Medulla oblongata (tissue), 1 donor: ENCODE data around the gene BCL2A1.
"Not testable (repeated sequence)": the region's sequence is repeated elsewhere in the genome, so short reads cannot be mapped to it uniquely, and the experiment has no call there.

ENCODE experiments used
- DNase-seq: peaks from one replicate; pipeline ENCODE4 v3.0.0-alpha.2; 2015; ENCODE audit errors: extremely low spot score

The BCL2A1 gene

DNA sequence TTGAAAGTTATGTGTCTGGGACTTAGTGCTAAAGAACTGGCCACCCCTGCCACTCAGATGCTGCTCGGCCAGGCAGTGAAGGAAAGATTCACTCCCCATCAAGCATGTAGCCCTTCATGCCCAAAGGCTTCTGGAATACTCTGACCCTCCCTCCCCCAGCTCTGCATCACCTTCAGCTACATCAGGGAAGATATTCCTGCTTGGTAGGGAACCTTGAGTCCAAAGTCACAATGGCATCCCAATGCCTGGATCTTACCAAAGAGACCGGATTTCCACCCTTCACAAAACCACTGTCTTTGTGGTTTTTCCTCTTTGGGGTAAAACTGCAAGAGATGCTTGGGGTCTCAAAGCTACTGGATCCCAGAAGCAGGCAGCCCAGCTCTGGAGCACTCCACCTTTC is 18.2 kb upstream of the BCL2A1 start:
- no peak for DNase-seq

DNA sequence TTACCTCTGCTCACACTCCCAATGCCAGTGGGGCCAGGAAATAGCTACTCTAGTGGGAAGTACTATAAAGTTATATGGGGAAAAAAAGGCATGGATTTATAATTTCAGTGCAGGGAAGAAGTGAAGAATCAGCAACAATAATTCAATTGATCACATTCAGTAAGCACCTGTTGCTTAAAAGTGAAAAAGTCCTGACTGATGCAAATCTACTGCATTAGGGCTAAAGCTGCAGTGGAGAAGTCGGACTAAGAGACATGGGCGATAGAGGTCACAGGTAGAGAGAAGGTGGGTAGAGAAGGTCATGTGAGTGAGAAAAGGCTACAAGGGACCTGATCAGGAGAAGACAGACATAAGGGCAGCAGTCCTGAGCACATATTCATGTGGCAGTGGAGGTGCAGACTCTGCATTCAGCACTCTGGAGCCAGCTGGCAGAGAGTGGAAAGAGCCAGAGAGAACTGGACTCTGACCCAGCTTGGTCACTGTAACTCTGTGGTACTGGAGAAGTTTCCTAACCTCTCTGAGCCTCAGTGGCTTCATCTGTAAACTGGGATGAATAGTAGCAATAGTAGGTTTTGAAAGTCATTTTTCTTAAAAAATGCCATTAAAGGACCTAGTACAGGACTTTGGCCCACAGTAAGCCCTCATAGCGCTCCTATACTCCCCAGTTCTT is 17.6 kb upstream of the BCL2A1 start:
- no peak for DNase-seq

DNA sequence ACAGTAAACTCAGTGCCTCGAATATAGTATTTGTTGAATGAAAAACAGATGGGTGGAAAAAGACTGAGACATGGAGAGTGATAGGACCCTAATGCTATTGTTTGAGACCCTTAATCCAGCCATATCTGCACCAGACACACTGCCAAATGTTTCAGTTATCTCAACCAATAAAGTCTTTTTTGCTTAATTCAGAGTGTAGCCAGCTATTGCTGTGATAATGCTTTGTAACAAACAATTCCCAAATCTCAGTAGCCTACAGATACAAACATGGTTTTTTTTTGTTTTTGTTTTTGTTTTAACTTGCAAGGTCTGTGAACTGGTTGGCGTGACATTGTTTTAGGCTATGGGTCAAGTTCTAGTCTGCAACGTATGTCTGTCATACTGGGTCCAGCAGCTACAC is 17.0 kb upstream of the BCL2A1 start:
- DNase-seq: no peak

DNA sequence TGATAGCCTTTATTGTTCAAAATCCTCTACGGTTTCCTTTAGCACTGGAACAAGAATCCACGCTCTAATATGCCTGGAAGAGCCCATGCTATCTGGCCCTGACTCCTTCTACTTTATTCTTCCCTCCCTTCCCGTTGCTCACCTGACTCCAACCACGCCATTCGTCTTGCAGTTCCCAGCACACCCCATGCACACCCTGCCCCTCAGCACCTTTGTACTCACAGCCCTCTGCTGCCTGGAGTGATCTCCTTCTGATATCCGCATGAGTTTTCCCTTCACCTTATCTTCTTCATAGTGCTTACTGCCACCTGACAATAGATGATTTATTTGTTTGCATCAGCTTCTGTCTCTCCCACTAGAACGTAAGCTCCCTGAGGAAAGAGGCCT is 16.6 kb upstream of the BCL2A1 start:
- no peak for DNase-seq

DNA sequence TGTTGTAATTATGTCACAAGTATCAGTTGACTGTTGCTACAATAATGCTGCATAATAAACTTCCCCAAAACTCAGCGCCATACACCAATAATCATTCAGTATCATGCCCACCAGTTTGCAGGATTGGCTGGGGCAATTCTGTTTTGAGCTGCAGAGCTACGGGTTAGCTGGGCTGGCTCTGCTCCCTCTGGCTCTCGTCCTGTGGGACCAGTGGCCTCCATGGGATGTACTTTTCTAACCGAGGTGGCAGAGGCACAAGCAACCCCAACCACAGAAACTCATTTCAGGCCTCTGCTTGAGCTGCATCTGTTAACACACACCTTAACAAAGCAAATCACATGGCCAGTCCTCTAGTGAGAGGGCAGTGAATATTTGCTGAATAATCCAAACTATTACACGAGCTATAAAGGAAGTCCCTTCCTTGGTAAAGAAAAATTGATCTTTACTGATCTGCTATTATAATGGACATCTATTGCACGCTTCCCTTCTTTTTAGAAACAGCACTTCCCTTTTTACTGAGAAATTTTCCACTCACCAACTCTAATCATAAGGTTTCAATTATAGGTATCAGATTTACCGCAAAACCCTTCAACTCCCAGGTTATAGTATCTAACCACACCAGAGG is 10.9 kb upstream of the BCL2A1 start:
- no peak for DNase-seq

DNA sequence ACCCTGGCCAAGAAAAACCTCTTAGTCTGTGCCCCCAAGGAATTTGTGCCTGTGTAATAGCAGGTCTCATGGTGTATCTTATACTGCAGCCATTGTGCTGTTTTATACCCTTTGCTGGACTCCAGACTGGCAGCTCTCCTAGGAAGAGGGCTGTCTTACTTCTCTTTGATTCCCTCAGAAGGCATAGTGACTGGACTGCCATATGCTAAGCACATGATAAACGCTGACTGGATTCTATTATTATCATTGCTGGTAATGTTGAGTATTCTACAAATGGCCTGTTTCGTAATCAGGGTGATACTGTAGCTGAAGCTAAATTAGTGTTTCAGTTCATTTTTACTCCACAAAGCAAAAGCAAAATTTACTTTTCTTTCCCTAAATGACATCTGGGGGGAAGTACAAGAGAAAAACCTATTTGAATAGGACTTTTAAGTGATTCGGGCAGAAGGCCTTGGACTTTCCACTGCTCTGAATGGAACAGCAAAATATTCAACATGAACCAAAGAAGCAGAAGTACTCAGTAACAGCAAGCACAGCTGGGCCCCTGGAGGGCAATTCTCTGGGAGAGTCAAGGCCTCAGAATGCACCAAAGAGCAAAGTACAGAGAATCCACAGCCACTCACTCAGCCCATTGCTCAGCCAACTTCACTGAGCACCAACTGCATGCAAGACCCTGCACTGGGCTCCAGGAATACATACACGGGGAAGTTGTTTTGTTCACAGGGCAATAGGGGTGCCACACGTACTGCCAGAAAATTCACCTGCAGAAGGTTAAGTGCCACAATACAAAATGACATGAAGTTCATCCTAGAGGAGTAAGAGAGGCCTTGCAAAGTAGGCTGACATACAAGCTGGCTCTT is 7.9 kb upstream of the BCL2A1 start:
- peak; percentile 85 for DNase-seq

DNA sequence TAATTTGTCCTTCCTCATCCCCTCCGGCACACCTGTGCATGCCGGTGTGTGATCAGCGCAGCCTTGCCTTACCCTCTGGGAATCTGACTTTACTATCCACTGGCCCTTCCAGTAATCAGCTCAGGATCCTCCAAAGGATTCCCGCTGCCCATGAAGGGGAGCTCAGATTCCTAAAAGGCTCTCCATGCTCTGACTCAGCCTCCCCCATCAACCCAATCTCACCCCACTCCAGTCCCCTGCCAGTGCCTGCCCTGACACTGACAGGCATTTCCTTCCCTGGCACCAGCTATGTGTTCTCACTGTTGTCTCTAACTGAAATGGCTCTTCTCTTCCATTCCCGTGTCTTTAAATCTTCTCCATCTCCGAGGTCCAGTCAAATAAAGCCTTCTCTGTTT is 7.3 kb upstream of the BCL2A1 start:
- DNase-seq: no peak

DNA sequence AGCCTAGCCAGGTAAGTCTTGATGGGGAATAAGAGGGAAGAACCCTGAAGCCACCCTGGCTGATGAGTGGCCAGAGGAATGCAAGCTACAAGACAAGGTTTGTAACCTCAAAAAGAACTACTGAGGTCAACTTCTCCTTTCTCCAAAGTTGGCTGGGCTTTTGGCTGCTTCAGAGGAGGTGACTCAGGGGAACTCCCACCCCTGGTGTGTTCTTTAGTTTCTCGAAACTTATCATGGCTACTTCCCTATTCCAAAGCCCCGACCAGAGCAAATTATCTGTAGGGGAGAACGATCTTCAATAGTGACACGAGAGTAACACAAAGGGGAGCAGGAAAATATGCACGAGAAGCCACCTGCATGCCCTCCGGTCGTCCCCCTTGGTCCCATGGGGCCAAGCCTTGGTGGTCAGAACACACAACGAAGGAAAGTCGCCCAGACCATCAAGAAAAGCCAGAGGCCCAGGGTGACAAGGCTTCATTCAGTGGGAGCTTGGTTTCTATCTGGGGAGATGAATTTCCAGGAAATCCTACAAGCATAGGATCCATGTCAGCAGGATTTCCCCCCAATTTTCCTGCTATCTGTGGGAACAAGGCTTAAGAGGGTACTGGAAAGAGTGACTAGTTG is 6.5 kb upstream of the BCL2A1 start:
- DNase-seq: peak; percentile 76

DNA sequence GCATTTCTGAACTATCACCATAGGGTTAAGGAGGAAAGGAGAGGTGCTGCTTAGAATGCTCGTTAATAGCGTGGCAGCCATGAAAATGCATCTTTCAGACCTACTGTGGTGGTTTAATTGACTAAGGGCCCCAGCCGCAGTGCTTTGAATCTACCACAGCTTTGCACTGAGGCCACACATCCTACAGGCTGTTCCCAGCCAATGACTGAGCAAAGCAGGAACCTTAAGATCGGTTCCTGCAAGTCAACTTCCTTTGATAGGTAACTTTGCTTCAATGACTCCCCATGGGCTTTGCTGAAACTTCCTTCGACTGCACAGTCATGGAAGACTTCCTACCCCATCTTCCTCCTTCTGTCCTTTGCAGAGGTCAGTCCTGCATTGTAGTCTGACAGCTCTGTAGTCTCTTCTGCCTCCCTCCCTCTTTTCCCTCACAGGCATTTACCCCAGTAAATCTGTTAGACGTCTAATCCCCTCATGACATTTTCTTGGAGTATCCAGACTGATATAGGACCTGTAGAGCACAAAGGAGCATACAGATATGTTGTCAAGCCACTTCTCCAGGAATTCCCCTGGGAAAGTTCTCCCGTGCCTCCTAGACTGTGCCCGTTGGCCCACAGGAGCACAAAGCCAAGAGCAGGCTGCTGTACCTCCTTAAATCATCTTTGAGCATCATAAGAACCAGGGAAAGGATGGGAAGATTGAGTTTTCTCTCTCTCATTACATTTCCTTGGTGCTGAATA is 2.6 kb upstream of the BCL2A1 start:
- no peak for DNase-seq

DNA sequence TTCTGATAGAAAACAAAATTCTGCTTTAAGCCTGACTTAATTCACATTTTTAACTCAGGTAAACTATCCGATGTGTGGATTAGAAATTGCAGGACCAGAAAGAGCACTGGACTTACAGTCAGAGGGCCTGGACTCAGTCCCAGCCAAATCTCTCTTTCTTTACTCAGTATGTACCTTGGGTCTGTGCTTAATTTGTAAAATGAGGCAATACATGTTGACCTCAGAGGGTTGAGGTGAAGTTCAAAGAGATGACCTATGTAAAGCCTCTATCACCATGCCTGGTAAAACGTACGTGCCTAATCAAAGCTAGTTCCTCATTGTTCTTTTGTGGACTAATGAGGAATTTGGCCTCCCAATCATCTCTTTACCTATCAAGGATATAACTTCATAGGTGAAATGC is 1.9 kb upstream of the BCL2A1 start:
- no peak for DNase-seq

DNA sequence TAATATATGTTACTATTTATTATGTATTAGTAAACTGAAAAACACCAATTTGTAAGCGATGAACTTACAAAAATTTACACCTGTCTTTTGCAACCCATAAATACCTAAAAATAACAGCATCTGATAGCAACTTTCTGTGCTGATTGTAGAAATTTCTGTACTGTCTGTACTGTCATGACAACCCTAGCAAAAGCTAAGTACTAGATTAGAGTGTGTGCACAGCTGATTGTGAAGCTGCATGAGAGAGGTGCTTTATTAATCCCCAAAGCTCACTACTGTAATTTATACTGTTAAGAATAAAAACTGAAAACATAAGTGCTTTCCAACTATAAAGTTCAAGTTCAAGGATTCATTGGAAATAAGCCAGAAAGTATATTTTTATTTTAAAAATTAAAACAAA is 815 bp downstream of the BCL2A1 start:
- no peak for DNase-seq

DNA sequence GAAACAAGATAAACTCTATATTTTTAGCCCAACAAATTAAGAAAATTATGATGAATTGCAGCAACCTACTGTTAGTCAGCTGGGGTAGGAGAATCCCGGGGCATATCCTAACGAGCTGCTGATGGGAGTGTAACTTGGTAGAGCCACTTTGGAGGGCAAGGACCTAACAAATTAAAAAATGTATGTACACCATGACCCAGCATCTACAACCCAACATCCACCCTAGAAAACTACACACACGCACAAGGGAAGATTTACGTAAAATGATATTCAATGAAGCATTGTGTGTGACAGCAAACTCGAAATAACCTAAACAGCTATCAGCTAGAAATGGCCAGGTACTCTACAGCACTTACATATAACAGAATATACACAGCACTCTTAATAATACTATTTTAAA is 1.9 kb downstream of the BCL2A1 start:
- DNase-seq: no peak

DNA sequence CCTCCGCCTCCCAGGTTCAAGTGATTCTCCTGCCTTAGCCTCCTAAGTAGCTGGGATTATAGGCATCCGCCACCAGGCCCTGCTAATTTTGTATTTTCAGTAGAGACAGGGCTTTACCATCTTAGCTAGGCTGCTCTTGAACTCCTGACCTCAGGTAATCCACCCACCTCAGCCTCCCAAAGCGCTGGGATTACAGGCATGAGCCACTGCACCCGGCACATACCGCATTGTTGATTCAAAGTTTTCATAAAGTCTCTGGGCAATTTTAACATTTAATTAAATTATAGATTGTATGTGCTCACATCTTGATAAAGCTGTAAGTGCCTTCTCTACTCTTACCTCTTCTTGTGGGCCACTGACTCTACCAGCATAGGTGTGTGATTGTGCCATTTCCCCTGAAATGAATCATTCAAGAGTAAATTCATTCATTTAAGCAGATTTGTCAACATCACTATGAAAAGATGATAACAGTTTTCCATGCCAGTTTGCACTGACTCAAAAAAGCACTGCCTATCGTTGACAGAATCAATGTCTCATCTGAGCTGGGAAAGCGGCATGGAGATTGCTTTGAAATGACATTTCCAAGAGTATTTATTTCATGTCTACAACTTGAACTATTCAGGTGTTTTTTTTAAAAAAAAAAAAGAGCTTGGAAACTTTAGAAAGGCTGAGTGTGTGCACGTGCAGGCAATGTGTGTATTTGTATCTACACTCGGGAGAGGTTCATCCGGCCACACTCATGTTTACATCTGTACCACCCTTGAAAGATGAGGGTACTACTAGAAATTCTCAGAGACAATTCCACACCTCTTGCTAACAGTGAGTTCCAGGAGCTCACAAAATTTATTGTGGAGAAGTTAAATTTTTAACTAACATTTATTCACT is 3.5 kb downstream of the BCL2A1 start:
- no peak for DNase-seq

DNA sequence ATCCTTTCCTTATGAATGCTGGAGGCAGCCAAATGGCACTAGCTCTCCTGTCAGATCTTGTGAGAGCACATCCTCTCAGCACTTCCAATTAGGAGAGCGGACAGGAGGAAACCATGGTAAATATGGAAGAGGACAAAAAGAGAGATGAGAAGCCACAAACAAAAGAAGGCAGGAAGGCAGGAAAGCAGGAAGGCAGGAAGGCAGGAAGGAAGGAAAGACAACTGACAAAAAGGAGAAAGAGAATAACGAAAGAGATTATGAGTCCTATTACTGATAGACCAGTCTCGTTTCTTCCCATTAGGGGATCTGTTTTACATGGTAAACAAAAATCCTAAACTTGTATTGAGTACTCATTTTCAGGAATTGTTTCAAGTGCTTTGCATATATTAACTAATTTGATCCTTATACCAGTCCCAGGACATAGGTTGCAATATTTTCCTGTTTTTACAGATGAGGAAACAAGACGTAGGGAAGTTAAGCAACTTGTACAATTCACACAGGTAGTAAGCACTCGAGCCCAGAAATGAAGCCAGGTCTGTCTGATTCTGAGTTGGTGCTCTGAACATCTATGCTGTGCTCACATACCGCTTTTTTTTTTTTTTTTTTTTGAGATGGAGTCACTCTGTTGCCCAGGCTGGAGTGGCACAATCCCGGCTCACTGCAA is 4.2 kb downstream of the BCL2A1 start:
- DNase-seq: no peak

DNA sequence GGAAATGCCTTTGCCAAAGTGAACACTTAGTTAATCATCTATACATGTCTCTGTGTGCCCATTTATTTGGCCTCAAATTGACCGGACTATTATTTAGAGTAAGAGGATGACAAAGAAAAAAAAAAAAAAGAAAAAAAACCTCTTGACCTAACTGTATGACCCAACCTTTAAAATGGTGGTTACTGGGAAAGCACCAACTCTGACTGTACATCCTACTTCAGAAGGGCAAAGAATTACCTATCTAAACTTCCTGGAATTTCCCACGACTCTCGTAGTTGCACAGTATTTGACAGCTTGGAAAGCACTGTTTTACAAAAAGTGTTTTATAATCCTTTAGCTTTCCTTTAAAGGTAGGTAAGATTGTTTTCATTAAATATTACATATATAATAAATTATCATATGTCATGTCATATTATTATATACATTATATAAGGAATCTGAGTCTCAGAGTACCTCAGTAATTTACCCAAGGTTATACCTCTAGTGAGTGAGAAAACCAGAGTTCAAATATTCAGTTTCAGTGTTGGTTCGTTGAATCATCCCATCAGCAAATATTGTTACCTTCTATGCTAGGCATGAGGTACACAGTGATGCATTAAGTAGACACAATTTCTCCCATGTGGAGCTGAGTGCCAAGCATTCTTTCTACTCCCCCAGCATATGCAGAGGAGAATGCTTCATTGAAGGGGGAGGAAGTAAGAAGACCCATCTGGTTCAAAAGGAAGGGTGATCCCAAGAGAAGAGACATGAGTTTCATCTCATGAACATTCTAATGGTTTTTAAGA is 5.0 kb downstream of the BCL2A1 start:
- DNase-seq: no peak

DNA sequence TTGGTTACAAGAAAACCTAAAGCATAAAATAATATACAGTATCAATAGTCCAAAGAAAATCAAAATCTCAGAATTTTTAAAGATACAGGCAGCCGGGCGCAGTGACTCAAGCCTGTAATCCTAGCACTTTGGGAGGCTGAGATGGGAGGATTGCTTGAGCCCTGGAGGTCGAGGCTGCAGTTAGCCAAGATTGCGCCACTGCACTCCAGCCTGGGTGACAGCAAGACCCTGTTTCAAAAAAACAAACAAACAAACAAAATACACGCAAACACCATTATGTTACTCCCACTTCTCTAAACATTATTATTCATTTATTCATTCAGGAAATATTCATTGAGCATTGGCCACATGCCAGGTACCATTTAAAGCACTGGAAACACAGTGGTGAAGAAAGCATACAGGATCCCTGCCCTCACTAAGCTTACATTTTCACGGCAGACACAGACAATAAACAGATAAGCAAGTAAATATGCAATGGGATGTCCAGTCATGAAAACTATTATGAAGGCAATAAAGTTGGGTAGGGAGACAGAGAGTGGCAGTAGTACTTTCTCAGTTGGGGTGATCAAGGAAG is 6.7 kb downstream of the BCL2A1 start:
- no peak for DNase-seq

DNA sequence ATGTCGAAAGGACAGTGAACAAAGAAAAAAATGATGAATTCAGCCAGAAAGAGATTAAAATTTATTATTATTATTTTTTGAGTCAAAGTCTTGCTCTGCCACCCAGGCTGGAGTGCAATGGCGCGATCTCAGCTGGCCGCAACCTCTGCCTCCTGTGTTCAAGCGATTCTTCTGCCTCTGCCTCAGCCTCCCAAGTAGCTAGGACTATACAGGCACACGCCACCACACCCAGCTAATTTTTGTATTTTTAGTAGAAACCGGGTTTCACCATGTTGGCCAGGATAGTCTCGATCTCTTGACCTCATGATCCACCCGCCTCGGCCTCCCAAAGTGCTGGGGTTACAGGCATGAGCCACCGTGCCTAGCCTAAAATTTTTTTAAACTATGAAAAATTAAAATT is 8.1 kb downstream of the BCL2A1 start:
- DNase-seq: not testable (repeated sequence)

DNA sequence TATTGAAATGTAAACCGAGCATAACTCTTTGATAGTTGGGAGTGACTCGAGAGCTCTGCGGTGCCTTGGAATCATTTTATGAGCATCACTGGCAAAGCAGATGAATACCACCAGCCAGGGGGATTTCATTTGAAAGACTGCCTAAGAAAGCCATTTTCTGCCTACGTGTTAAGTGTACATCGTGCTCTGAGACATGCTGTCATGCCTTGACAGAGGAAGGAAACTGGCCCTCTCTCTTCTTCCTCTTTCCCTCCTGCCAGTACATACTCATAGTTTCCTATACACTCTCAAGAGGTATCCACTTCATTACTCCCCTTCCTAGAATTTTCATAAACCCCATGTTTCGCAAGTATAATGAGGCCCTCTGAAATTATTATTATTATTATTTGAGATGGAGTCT is 8.8 kb downstream of the BCL2A1 start:
- no peak for DNase-seq
